ENCODE measurements around the gene DEPDC1B.
"Not testable (repeated sequence)": the region's sequence is repeated elsewhere in the genome, so short reads cannot be mapped to it uniquely, and the experiment has no call there.

Gene DEPDC1B

GRCh38 chr5:60553291-60553690, 146.7 kb downstream of the DEPDC1B start:
- H3K27me3 ChIP-seq (ENCODE audit: control insufficient read depth, insufficient read depth, low read length, poor library complexity, severe bottlenecking); H3K36me3 ChIP-seq (ENCODE audit: control insufficient read depth, insufficient read depth, low read length); H3K4me1 ChIP-seq (ENCODE audit: control insufficient read depth, insufficient read depth, low read length); H3K4me3 ChIP-seq (ENCODE audit: insufficient read depth, low read depth, low read length); H3K27ac ChIP-seq (ENCODE audit: insufficient read depth, low read depth, low read length, poor library complexity, severe bottlenecking); H3K9me3 ChIP-seq (ENCODE audit: control insufficient read depth, low read length): not testable (repeated sequence)
- 89 to 95% methylated on average over 2 of the region's 2 CpGs for WGBS, 2 experiments

DNA sequence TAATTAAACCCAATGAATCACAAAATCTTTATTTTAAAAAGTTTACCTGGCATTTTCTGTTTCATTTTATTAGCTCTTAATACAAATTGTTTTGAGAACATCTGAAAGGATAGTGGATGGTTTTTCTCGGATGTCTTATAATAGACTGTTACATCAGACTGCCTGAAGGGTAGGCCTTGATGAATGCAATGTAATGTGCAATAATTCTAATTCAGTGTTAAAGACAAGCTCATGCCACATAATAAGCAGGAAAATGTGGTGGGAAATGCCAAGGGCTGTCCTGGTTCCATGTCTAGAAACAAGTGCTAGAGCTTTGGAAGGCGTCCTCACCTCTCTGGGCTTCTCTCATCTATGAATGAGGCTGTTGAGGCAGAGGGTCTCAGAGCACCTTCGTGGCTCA, 148.1 kb downstream of the DEPDC1B start:
- no peaks in the 10 kb centered on the region for H3K4me1 ChIP-seq (ENCODE audit: control insufficient read depth, insufficient read depth, low read length)
- no peaks in the 10 kb centered on the region for H3K36me3 ChIP-seq (ENCODE audit: control insufficient read depth, insufficient read depth, low read length)
- 90 to 94% methylated on average over 3 of the region's 3 CpGs for WGBS, 2 experiments

GRCh38 chr5:60551250-60551649, 148.7 kb downstream of the DEPDC1B start:
- no peaks in the 10 kb centered on the region for H3K27me3 ChIP-seq (ENCODE audit: control insufficient read depth, insufficient read depth, low read length, poor library complexity, severe bottlenecking)
- no peak overlapping the region for H3K27ac ChIP-seq (ENCODE audit: insufficient read depth, low read depth, low read length, poor library complexity, severe bottlenecking)
- 95 to 100% methylated on average over 1 of the region's 1 CpG for WGBS, 2 experiments
- no peak overlapping the region for H3K4me3 ChIP-seq (ENCODE audit: insufficient read depth, low read depth, low read length)
- H3K36me3 ChIP-seq (ENCODE audit: control insufficient read depth, insufficient read depth, low read length): no peaks in the 10 kb centered on the region
- no peaks in the 10 kb centered on the region for H3K4me1 ChIP-seq (ENCODE audit: control insufficient read depth, insufficient read depth, low read length)
- no peaks in the 10 kb centered on the region for H3K9me3 ChIP-seq (ENCODE audit: control insufficient read depth, low read length)

More for the DNA sequence above, 148.1 kb downstream of the DEPDC1B start:
- Histone ChIP-seq H3K27me3 (ENCODE audit: control insufficient read depth, insufficient read depth, low read length, poor library complexity, severe bottlenecking) (no peaks in the 10 kb centered on the region), H3K4me3 (ENCODE audit: insufficient read depth, low read depth, low read length) (no peak overlapping the region), H3K27ac (ENCODE audit: insufficient read depth, low read depth, low read length, poor library complexity, severe bottlenecking) (no peak overlapping the region), H3K9me3 (ENCODE audit: control insufficient read depth, low read length) (peaks cover 2% of the 10 kb centered on the region)

DNA sequence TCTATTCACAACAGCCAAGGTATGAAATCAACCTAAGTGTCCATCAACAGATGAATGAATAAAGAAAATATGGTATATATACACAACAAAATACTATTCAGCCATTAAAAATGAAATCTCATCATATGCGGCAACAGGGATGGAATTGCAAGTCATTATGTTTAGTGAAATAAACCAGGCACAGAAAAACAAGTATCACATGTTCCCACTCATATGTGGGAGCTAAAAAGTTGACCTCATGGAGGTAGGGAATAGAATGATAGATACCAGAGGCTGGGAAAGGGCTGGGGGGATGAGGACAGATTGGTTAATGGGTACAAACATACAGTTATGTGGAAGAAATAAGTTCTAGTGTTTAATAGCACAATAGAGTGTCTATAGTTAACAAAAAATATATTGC, 149.7 kb downstream of the DEPDC1B start:
- Histone ChIP-seq H3K4me1 (ENCODE audit: control insufficient read depth, insufficient read depth, low read length) (no peaks in the 10 kb centered on the region), H3K9me3 (ENCODE audit: control insufficient read depth, low read length) (no peaks in the 10 kb centered on the region), H3K36me3 (ENCODE audit: control insufficient read depth, insufficient read depth, low read length) (no peaks in the 10 kb centered on the region), H3K4me3 (ENCODE audit: insufficient read depth, low read depth, low read length) (no peak overlapping the region), H3K27ac (ENCODE audit: insufficient read depth, low read depth, low read length, poor library complexity, severe bottlenecking) (no peak overlapping the region), H3K27me3 (ENCODE audit: control insufficient read depth, insufficient read depth, low read length, poor library complexity, severe bottlenecking) (no peaks in the 10 kb centered on the region)
- 100% methylated on average over 1 of the region's 1 CpG; no CpG with 5 or more reads in 1 of the 2 experiments for WGBS, 2 experiments

DNA sequence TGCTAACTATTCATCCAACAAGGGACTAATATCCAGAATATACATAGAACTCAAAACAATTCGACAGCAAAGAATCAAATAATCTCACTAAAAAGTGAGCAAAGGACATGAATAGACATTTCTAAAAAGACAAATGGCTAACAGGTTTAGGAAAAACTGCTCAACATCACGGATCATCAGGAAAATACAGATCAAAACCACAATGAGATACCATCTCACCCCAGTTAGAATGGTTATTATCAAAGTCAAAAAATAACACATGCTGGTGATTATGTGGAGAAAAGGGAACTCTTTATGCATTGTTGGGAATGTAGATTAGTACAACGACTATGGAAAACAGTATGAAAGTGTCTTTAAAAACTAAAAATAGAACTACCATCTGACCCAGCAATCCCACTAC, 150.1 kb downstream of the DEPDC1B start:
- H3K9me3 ChIP-seq (ENCODE audit: control insufficient read depth, low read length): no peaks in the 10 kb centered on the region
- H3K27ac ChIP-seq (ENCODE audit: insufficient read depth, low read depth, low read length, poor library complexity, severe bottlenecking): no peak overlapping the region
- no peak overlapping the region for H3K4me3 ChIP-seq (ENCODE audit: insufficient read depth, low read depth, low read length)
- H3K27me3 ChIP-seq (ENCODE audit: control insufficient read depth, insufficient read depth, low read length, poor library complexity, severe bottlenecking): no peaks in the 10 kb centered on the region
- no peaks in the 10 kb centered on the region for H3K36me3 ChIP-seq (ENCODE audit: control insufficient read depth, insufficient read depth, low read length)
- WGBS, 2 experiments: 85 to 92% methylated on average over 2 to 3 of the region's 3 CpGs
- no peaks in the 10 kb centered on the region for H3K4me1 ChIP-seq (ENCODE audit: control insufficient read depth, insufficient read depth, low read length)
